ENCODE measurements around the gene PAX3.

The PAX3 gene

GRCh38 chr2:222295368-222296062 lies 3.3 kb downstream of the PAX3 start:
- DNase-seq, result no peak

- no peak for DNase-seq
Measured at GRCh38 chr2:222294996-222295367, 3.8 kb downstream of the PAX3 start.

- no peak for DNase-seq
Measured at GRCh38 chr2:222293660-222294630, 4.9 kb downstream of the PAX3 start.

GRCh38 chr2:222292149-222293134 lies 6.4 kb downstream of the PAX3 start:
- DNase-seq, result no peak

- DNase-seq, result no peak
Measured at GRCh38 chr2:222291485-222291841, 7.3 kb downstream of the PAX3 start.

GRCh38 chr2:222290736-222291484 lies 7.9 kb downstream of the PAX3 start:
- DNase-seq, result no peak

GRCh38 chr2:222290401-222290735 lies 8.4 kb downstream of the PAX3 start:
- no peak for DNase-seq

GRCh38 chr2:222289278-222290160 lies 9.3 kb downstream of the PAX3 start:
- no peak for DNase-seq

- DNase-seq, result no peak
Measured at GRCh38 chr2:222288590-222289277, 10.1 kb downstream of the PAX3 start.

GRCh38 chr2:222287862-222288479 lies 10.8 kb downstream of the PAX3 start:
- no peak for DNase-seq

GRCh38 chr2:222284466-222284865 lies 14.3 kb downstream of the PAX3 start:
- no peak for DNase-seq

GRCh38 chr2:222283634-222284033 lies 15.2 kb downstream of the PAX3 start:
- DNase-seq, result no peak

GRCh38 chr2:222281506-222281905 lies 17.3 kb downstream of the PAX3 start:
- no peak for DNase-seq

GRCh38 chr2:222280795-222281194 lies 18.0 kb downstream of the PAX3 start:
- no peak for DNase-seq

GRCh38 chr2:222272446-222273015 lies 26.3 kb downstream of the PAX3 start:
- no peak for DNase-seq

- no peak for DNase-seq
Measured at GRCh38 chr2:222271854-222272253, 26.9 kb downstream of the PAX3 start.

- DNase-seq, result no peak
Measured at GRCh38 chr2:222270396-222270795, 28.4 kb downstream of the PAX3 start.

- no peak for DNase-seq
Measured at GRCh38 chr2:222269132-222269531, 29.7 kb downstream of the PAX3 start.

- no peak for DNase-seq
Measured at GRCh38 chr2:222268311-222268990, 30.3 kb downstream of the PAX3 start.

Data from activated CD4-positive, alpha-beta T cell treated with anti-CD3 and anti-CD28 coated beads, Interleukin-2, amount 50 U/mL, for 48 hours (primary cell).